HepG2 (cell line): ENCODE results near the gene TNNI3. TPM values are rescaled to one million over a fixed set of nuclear protein-coding genes. Genes with fewer than 3 reads are reported as not detected.

Experiments
- BATF2 ChIP-seq: sonication (generic); formaldehyde crosslinking; IDR thresholded peaks from 2 replicates; pipeline ENCODE4 v1.8.0; 2022; ENCODE audit warnings: mild to moderate bottlenecking, missing genetic modification reagents, moderate library complexity
- FOXM1 ChIP-seq: sonication (generic); formaldehyde crosslinking; IDR thresholded peaks from 2 replicates; pipeline ENCODE4 v1.5.0; 2020; ENCODE audit warnings: missing genetic modification reagents
- FOXO1 ChIP-seq: sonication (generic); formaldehyde crosslinking; IDR thresholded peaks from 2 replicates; pipeline ENCODE4 v1.4.0; 2020; ENCODE audit warnings: missing genetic modification reagents
- GMEB2 ChIP-seq: IDR thresholded peaks from 2 replicates; pipeline ENCODE4 v1.6.1; 2016; ENCODE audit warnings: missing biosample characterization, missing genetic modification reagents, low read depth
- HDAC2 ChIP-seq: sonication (generic); formaldehyde crosslinking; IDR thresholded peaks from 2 replicates; pipeline ENCODE4 v1.4.0; 2020; ENCODE audit warnings: missing genetic modification reagents
- HNRNPH1 ChIP-seq: fragments of 200-400 bp; formaldehyde crosslinking; optimal IDR thresholded peaks from 2 replicates; pipeline ENCODE3; 2017; ENCODE audit warnings: mild to moderate bottlenecking, low read depth, low read length
- HOXA5 ChIP-seq: sonication (generic); formaldehyde crosslinking; IDR thresholded peaks from 2 replicates; pipeline ENCODE4 v1.4.0; 2020; ENCODE audit warnings: missing genetic modification reagents
- KLF6 ChIP-seq: IDR thresholded peaks from 2 replicates; pipeline ENCODE4 v1.8.0; 2016; ENCODE audit warnings: missing biosample characterization, missing genetic modification reagents
- LBX2 ChIP-seq: sonication (generic); formaldehyde crosslinking; IDR thresholded peaks from 2 replicates; pipeline ENCODE4 v1.5.0; 2020; ENCODE audit warnings: missing genetic modification reagents, mild to moderate bottlenecking, borderline replicate concordance
- MYC ChIP-seq: sonication (generic); formaldehyde crosslinking; IDR thresholded peaks from 2 replicates; pipeline ENCODE4 v1.9.0; 2021; ENCODE audit warnings: missing genetic modification reagents, borderline replicate concordance
- NBN ChIP-seq: fragments of 450-650 bp; conservative IDR thresholded peaks from 2 replicates; pipeline ENCODE4 v1.6.1; 2017
- RAD21 ChIP-seq: fragments of 450-650 bp; formaldehyde crosslinking; IDR thresholded peaks from 2 replicates; pipeline ENCODE4 v1.5.0; 2020; ENCODE audit warnings: mild to moderate bottlenecking
- SETDB1 ChIP-seq: sonication (generic); formaldehyde crosslinking; IDR thresholded peaks from 2 replicates; pipeline ENCODE4 v1.5.1; 2020; ENCODE audit warnings: missing genetic modification reagents, mild to moderate bottlenecking, borderline replicate concordance
- STAT5B ChIP-seq: sonication (generic); formaldehyde crosslinking; IDR thresholded peaks from 2 replicates; pipeline ENCODE4 v1.4.0; 2020; ENCODE audit warnings: missing genetic modification reagents
- TFAP4 ChIP-seq: sonication (generic); IDR thresholded peaks from 2 replicates; pipeline ENCODE4 v1.6.1; 2016; ENCODE audit warnings: low read depth, borderline replicate concordance
- THRA ChIP-seq: sonication (generic); formaldehyde crosslinking; IDR thresholded peaks from 2 replicates; pipeline ENCODE4 v1.4.0; 2020; ENCODE audit warnings: missing genetic modification reagents, borderline replicate concordance
- ZMAT3 ChIP-seq: sonication (generic); formaldehyde crosslinking; conservative IDR thresholded peaks from 2 replicates; pipeline ENCODE4 v1.7.0; 2021; ENCODE audit warnings: missing genetic modification reagents
- ZNF260 ChIP-seq: sonication (generic); formaldehyde crosslinking; IDR thresholded peaks from 2 replicates; pipeline ENCODE4 v1.4.0; 2020; ENCODE audit warnings: missing genetic modification reagents, low read depth, mild to moderate bottlenecking, borderline replicate concordance
- ZNF350 ChIP-seq: sonication (generic); formaldehyde crosslinking; IDR thresholded peaks from 2 replicates; pipeline ENCODE4 v1.4.0; 2020; ENCODE audit warnings: mild to moderate bottlenecking, low read depth, missing genetic modification reagents, borderline replicate concordance
- ZNF572 ChIP-seq: sonication (generic); formaldehyde crosslinking; IDR thresholded peaks from 2 replicates; pipeline ENCODE4 v1.5.1; 2020; ENCODE audit warnings: mild to moderate bottlenecking, missing genetic modification reagents
- ZNF576 ChIP-seq: sonication (generic); formaldehyde crosslinking; IDR thresholded peaks from 2 replicates; pipeline ENCODE4 v1.4.0; 2020; ENCODE audit warnings: mild to moderate bottlenecking, missing genetic modification reagents
- ZNF597 ChIP-seq: sonication (generic); formaldehyde crosslinking; IDR thresholded peaks from 2 replicates; pipeline ENCODE4 v1.5.0; 2020; ENCODE audit warnings: missing genetic modification reagents
- ZNF616 ChIP-seq: sonication (generic); formaldehyde crosslinking; IDR thresholded peaks from 2 replicates; pipeline ENCODE4 v1.5.0; 2020; ENCODE audit warnings: low read depth, mild to moderate bottlenecking, missing genetic modification reagents
- polyA plus RNA-seq, 8 experiments: library from polyadenylated mRNA; depleted of rRNA in 3 of 8; stranded (reverse) in 7 of 8; unstranded in 1 of 8; fragments of >200 nt; fragmentation: Illumina TruSeq in 4 of 8; extraction: Trizol in 4 of 8; gene quantifications; 2 replicates each; pipeline versions ENCODE4 v1.2.1 to v1.2.3, GENCODE V29; 2011 to 2016; ENCODE audit warnings: low read depth in 4 of 8, missing spikeins in 1 of 8, mixed read lengths in 1 of 8; ENCODE audit not compliant: insufficient read depth in 1 of 8
- total RNA-seq, 5 experiments: library from RNA; depleted of rRNA; stranded (reverse); fragments of >200 nt; fragmentation: Illumina TruSeq; extraction: Trizol; gene quantifications; 2 replicates each; pipeline ENCODE4 v1.2.3, GENCODE V29; 2016; ENCODE audit warnings: low read depth in 1 of 5

The TNNI3 gene
- total and polyA plus RNA-seq, 2 of the 13 experiments (the other 11 are each of a cell fraction or from before 2014, with no cell fraction given): 3.5 to 3.7 TPM

- no peak for TF ChIP-seq HNRNPH1
- no peak for TF ChIP-seq GMEB2 (CRISPR knock-in tag)
- no peak for TF ChIP-seq LBX2
- TF ChIP-seq NBN: no peak
- no peak for TF ChIP-seq THRA (CRISPR knock-in tag)
- TF ChIP-seq TFAP4: no peak
- TF ChIP-seq HDAC2 (CRISPR knock-in tag): no peak; the same call in 1 of the 2 replicates
- TF ChIP-seq HOXA5 (CRISPR knock-in tag): no peak
- TF ChIP-seq RAD21 (CRISPR knock-in tag): peak; percentile 84
- TF ChIP-seq FOXM1 (CRISPR knock-in tag): no peak
- TF ChIP-seq ZNF572 (CRISPR knock-in tag): no peak
- TF ChIP-seq KLF6 (CRISPR knock-in tag): no peak
- no peak for TF ChIP-seq STAT5B (CRISPR knock-in tag)
- no peak for TF ChIP-seq ZMAT3 (CRISPR knock-in tag)
- TF ChIP-seq ZNF616 (CRISPR knock-in tag): no peak
- peak; percentile 17; the same call in 1 of the 2 replicates for TF ChIP-seq FOXO1
- TF ChIP-seq ZNF350 (CRISPR knock-in tag): 0 out of 2 replicates have a peak, but pooled peaks have one; percentile 35
- no peak for TF ChIP-seq ZNF260 (CRISPR knock-in tag)
- no peak for TF ChIP-seq SETDB1 (CRISPR knock-in tag)
- no peak for TF ChIP-seq ZNF597 (CRISPR knock-in tag)
- no peak for TF ChIP-seq BATF2 (CRISPR knock-in tag)
- TF ChIP-seq MYC (CRISPR knock-in tag): peak; percentile 79; the same call in 1 of the 2 replicates
- TF ChIP-seq ZNF576 (CRISPR knock-in tag): no peak
Measured at GRCh38 chr19:55160128-55160985, 2.8 kb upstream of the TNNI3 start (continued).
